Upper lobe of left lung (tissue), 6 donors: Measurements from ENCODE around the gene NIFK. TPM values are rescaled to one million over a fixed set of nuclear protein-coding genes. Genes with fewer than 3 reads are reported as not detected.

Source experiments
- ATAC-seq, 2 donors: fragments of 200-7000 bp; cut with Tn5 transposase; one replicate each; pipeline ENCODE4 v1.9.1; 2022; ENCODE audit warnings: mild to moderate bottlenecking in 2 of 2, moderate library complexity in 2 of 2; ENCODE audit not compliant: low FRiP score in 2 of 2
- DNase-seq, 2 donors: peaks; one replicate each; pipeline ENCODE4 v3.0.0-alpha.2; 2019 to 2020
- H3K27ac ChIP-seq, 4 donors: fragments of 200-600 bp; sonication (generic); one replicate each; pipeline ENCODE4 v1.5.1; 2016 to 2019
- H3K27me3 ChIP-seq, 4 donors: fragments of 200-600 bp; sonication (generic); one replicate each; pipeline ENCODE4 v1.5.1; 2017 to 2019
- H3K36me3 ChIP-seq, 4 donors: fragments of 200-600 bp; sonication (generic); one replicate each; pipeline ENCODE4 v1.5.1; 2016 to 2019
- H3K4me1 ChIP-seq, 4 donors: fragments of 200-600 bp; sonication (generic); one replicate each; pipeline ENCODE4 v1.5.1; 2018 to 2019
- H3K4me3 ChIP-seq, 4 donors: fragments of 200-600 bp; sonication (generic); one replicate each; pipeline ENCODE4 v1.5.1; 2017 to 2019; ENCODE audit warnings: mild to moderate bottlenecking in 2 of 4, moderate library complexity in 1 of 4
- H3K9me3 ChIP-seq, 4 donors: fragments of 200-600 bp; sonication (generic); one replicate each; pipeline ENCODE4 v1.5.1; 2018 to 2019
- CTCF ChIP-seq, 6 experiments: fragments of 450-650 bp in 4 of 6; fragments of 200-600 bp in 2 of 6; sonication (generic) in 2 of 6; IDR thresholded peaks; one replicate each; pipeline ENCODE4 v1.5.1; 2016 to 2019; ENCODE audit warnings: antibody characterized with exemption in 6 of 6
- EP300 ChIP-seq, 4 donors: sonication (generic); formaldehyde crosslinking; IDR thresholded peaks; one replicate each; pipeline ENCODE4 v1.5.1; 2017; ENCODE audit warnings: antibody characterized with exemption in 4 of 4, control low read depth in 2 of 4
- POLR2A ChIP-seq, 4 donors: fragments of 450-650 bp; IDR thresholded peaks; one replicate each; pipeline ENCODE4 v1.5.1; 2016 to 2017; ENCODE audit warnings: antibody characterized with exemption in 4 of 4, mild to moderate bottlenecking in 2 of 4
- POLR2AphosphoS5 ChIP-seq, 2 donors: sonication (generic); formaldehyde crosslinking; IDR thresholded peaks; one replicate each; pipeline ENCODE4 v1.5.1; 2017; ENCODE audit warnings: antibody characterized with exemption in 2 of 2
- WGBS, 2 donors: methylation state at CpG; one replicate each; pipeline ENCODE4 v1.1.5; 2017 to 2018; 5-methylcytosine and 5-hydroxymethylcytosine counted together
- total RNA-seq, 6 donors: library from RNA; depleted of rRNA in 4 of 6; stranded (reverse); fragments of >200 nt in 4 of 6; gene quantifications; one replicate each; pipeline versions ENCODE4 v1.1.0 to v1.2.1, GENCODE V29; 2016 to 2021
- donor health status: DM: no; HTN: no; CAD: no; lungs with moderate emphysema.
- donor health status: DM: no; HTN: yes; CAD: no; lungs with severe emphysema.

Gene NIFK
- total RNA-seq, 6 donors from 2014 or later: 10.8 to 57.6 (median 27.4) TPM

GRCh38 chr2:121682396-121683298 is 54.0 kb downstream of the NIFK start:
- DNase-seq (no peak), ATAC-seq (no peak)
- Histone ChIP-seq H3K4me3 (no peak overlapping the region), H3K27ac (no peak overlapping the region), H3K4me1 (no peaks in the 10 kb centered on the region), H3K36me3 (no peaks in the 10 kb centered on the region), H3K9me3 (peaks cover 21 to 33% (median 29%) of the 10 kb centered on the region in 4 donors), H3K27me3 (no peaks in the 10 kb centered on the region)
- TF ChIP-seq POLR2AphosphoS5 (IDR thresholded peaks at IDR 0.05) (no peak), POLR2A (IDR thresholded peaks at IDR 0.05) (no peak), CTCF (IDR thresholded peaks at IDR 0.05) (no peak), EP300 (IDR thresholded peaks at IDR 0.05) (no peak)
- 88 to 94% methylated on average over 17 of the region's 17 CpGs for WGBS, 2 donors

GRCh38 chr2:121677855-121678254 is 58.8 kb downstream of the NIFK start:
- H3K27me3 ChIP-seq: no peaks in the 10 kb centered on the region
- H3K27ac ChIP-seq: no peak overlapping the region
- DNase-seq (no peak), ATAC-seq (no peak)
- H3K4me1 ChIP-seq: no peaks in the 10 kb centered on the region
- H3K9me3 ChIP-seq: peaks cover 12 to 26% (median 20%) of the 10 kb centered on the region in 4 donors
- H3K36me3 ChIP-seq: no peaks in the 10 kb centered on the region
- H3K4me3 ChIP-seq: no peak overlapping the region
- no peak for TF ChIP-seq POLR2A (IDR thresholded peaks at IDR 0.05)
- TF ChIP-seq EP300 (IDR thresholded peaks at IDR 0.05): no peak
- TF ChIP-seq CTCF (IDR thresholded peaks at IDR 0.05): no peak
- no peak for TF ChIP-seq POLR2AphosphoS5 (IDR thresholded peaks at IDR 0.05)

Other genes with a start within 250 kb of the NIFK start
- gene RNU4ATAC, start 206.0 kb downstream of the NIFK start, total RNA-seq: not detected
- gene CLASP1, start 87.4 kb downstream of the NIFK start, total RNA-seq: 10 to 100 TPM; 36.3 to 95.3 (median 46.8) TPM
- 10 to 100 TPM in 5 of 6 donors, 1 to 10 TPM in 1; 8.3 to 52.8 (median 40.0) TPM for gene TSN, start 18.8 kb upstream of the NIFK start, total RNA-seq